HCT116 (cell line): Measurements from ENCODE around the gene PIGO. TPM values are rescaled to one million over a fixed set of nuclear protein-coding genes. Genes with fewer than 3 reads are reported as not detected.

ENCODE experiments used
- ATAC-seq: fragments of 200-7000 bp; cut with Tn5 transposase; 2 replicates; pipeline ENCODE4 v1.9.1; 2020; ENCODE audit warnings: mild to moderate bottlenecking, moderate library complexity
- BruUV-seq: library from RNA; stranded (reverse); fragments of 400-500 nt; replicated peaks from 2 replicates; lab custom pipeline; 2021; lab: Mats Ljungman, UMichigan
- CTCF ChIA-PET: fragments of 300-600 bp; sonication (Branson Sonifier 250); formaldehyde crosslinking; loops from one replicate; lab custom pipeline; 2021; ENCODE audit warnings: antibody characterized with exemption; lab: Charles Lee
- POLR2A ChIA-PET: fragments of 300-600, 350-600 bp; sonication (Branson Sonifier 250); formaldehyde crosslinking; loops from one replicate; lab custom pipeline; 2021; ENCODE audit warnings: antibody characterized with exemption; lab: Charles Lee
- RAD21 ChIA-PET, 2 experiments: fragments of 300-600 bp; sonication (Branson Sonifier 250); formaldehyde crosslinking; loops; one replicate each; lab custom pipeline; 2023; ENCODE audit warnings: low total read pairs in 2 of 2; ENCODE audit not compliant: uncharacterized antibody in 2 of 2, unreplicated experiment in 2 of 2, low non-redundant PET in 1 of 2; lab: Charles Lee
- DNase-seq: peaks from one replicate; pipeline ENCODE4 v3.0.0-alpha.2; 2010; ENCODE audit warnings: low read depth, low spot score
- H2AFZ ChIP-seq: fragments of 200-600 bp; shearing (Covaris generic), sonication (generic); 2 replicates; pipeline ENCODE4 v1.6.1; 2017; ENCODE audit warnings: low read depth, mixed run types, mixed read lengths, antibody characterized with exemption, low read length; ENCODE audit not compliant: poor library complexity, severe bottlenecking
- H3K27ac ChIP-seq: 2 replicates; pipeline ENCODE4 v1.5.1; 2012; ENCODE audit warnings: low read depth, low read length
- H3K27me3 ChIP-seq: fragments of 200-600 bp; sonication (generic); 2 replicates; pipeline ENCODE4 v1.6.1; 2016; ENCODE audit warnings: mixed run types, low read length, mixed read lengths; ENCODE audit not compliant: insufficient read depth
- H3K36me3 ChIP-seq, 2 experiments: fragments of 200-500 bp in 1 of 2; fragments of 200-600 bp in 1 of 2; sonication (Bioruptor generic) in 1 of 2; sonication (generic) in 1 of 2; 2 replicates each; pipeline versions ENCODE4 v1.5.1 to v1.6.1; 2014 to 2016; ENCODE audit warnings: low read length in 2 of 2, inconsistent platforms in 1 of 2, mixed read lengths in 1 of 2, mixed run types in 1 of 2; ENCODE audit not compliant: insufficient read depth in 2 of 2, control insufficient read depth in 1 of 2
- H3K4me1 ChIP-seq, 2 experiments: fragments of 200-600 bp in 1 of 2; sonication (generic) in 1 of 2; 2 replicates each; pipeline versions ENCODE4 v1.5.1 to v1.6.1; 2012 to 2017; ENCODE audit warnings: low read length in 2 of 2, inconsistent platforms in 1 of 2, mild to moderate bottlenecking in 1 of 2, mixed read lengths in 1 of 2, mixed run types in 1 of 2, moderate library complexity in 1 of 2; ENCODE audit not compliant: insufficient read depth in 2 of 2, control insufficient read depth in 1 of 2
- H3K4me2 ChIP-seq: fragments of 200-600 bp; sonication (generic); 2 replicates; pipeline ENCODE4 v1.6.1; 2017; ENCODE audit warnings: mixed run types, low read length, mixed read lengths
- H3K4me3 ChIP-seq, 2 experiments: fragments of 200-600 bp in 1 of 2; sonication (generic) in 1 of 2; replicated peaks in 1 of 2; 2 replicates each; pipeline ENCODE4 v1.5.1; 2011 to 2016; ENCODE audit warnings: low read length in 2 of 2, control low read depth in 1 of 2, low read depth in 1 of 2, mild to moderate bottlenecking in 1 of 2, mixed read lengths in 1 of 2, mixed run types in 1 of 2
- H3K79me2 ChIP-seq: fragments of 200-600 bp; sonication (generic); 2 replicates; pipeline ENCODE4 v1.6.1; 2017; ENCODE audit warnings: mild to moderate bottlenecking, mixed run types, low read length, moderate library complexity, mixed read lengths; ENCODE audit not compliant: insufficient read depth
- H3K9ac ChIP-seq: fragments of 200-600 bp; sonication (generic); 2 replicates; pipeline ENCODE4 v1.6.1; 2016; ENCODE audit warnings: low read length, mixed read lengths
- H3K9me2 ChIP-seq: fragments of 200-600 bp; sonication (generic), shearing (Covaris generic); 2 replicates; pipeline ENCODE4 v1.6.1; 2017; ENCODE audit warnings: mixed run types, mild to moderate bottlenecking, moderate library complexity; ENCODE audit not compliant: insufficient read depth
- H3K9me3 ChIP-seq, 2 experiments: fragments of 200-500 bp in 1 of 2; fragments of 200-600 bp in 1 of 2; sonication (Bioruptor generic) in 1 of 2; sonication (generic) in 1 of 2; 2 replicates each; pipeline ENCODE4 v1.6.1; 2014 to 2017; ENCODE audit warnings: low read length in 2 of 2, mixed read lengths in 2 of 2, inconsistent platforms in 1 of 2, low read depth in 1 of 2, mild to moderate bottlenecking in 1 of 2, mixed run types in 1 of 2, moderate library complexity in 1 of 2; ENCODE audit not compliant: control insufficient read depth in 1 of 2, insufficient read depth in 1 of 2
- H4K20me1 ChIP-seq: fragments of 200-600 bp; sonication (generic), shearing (Covaris generic); 2 replicates; pipeline ENCODE4 v1.6.1; 2017; ENCODE audit warnings: mixed run types, mild to moderate bottlenecking, moderate library complexity; ENCODE audit not compliant: insufficient read depth
- CTCF ChIP-seq, 3 experiments: fragments of 200-600 bp in 1 of 3; sonication (generic) in 1 of 3; IDR thresholded peaks in 2 of 3; conservative IDR thresholded peaks in 1 of 3; 2 replicates each; pipeline ENCODE4 v1.5.1; 2012 to 2017; ENCODE audit warnings: low read depth in 2 of 3, low read length in 2 of 3, antibody characterized with exemption in 1 of 3, borderline replicate concordance in 1 of 3, control low read depth in 1 of 3, mild to moderate bottlenecking in 1 of 3, mixed read lengths in 1 of 3, mixed run types in 1 of 3, moderate library complexity in 1 of 3; ENCODE audit not compliant: insufficient read depth in 1 of 3
- EZH2phosphoT487 ChIP-seq: fragments of 200-600 bp; IDR thresholded peaks from 2 replicates; pipeline ENCODE4 v1.6.1; 2018; ENCODE audit warnings: antibody characterized with exemption, borderline replicate concordance
- RAD21 ChIP-seq: IDR thresholded peaks from 2 replicates; pipeline ENCODE4 v1.6.1; 2012; ENCODE audit warnings: low read depth, mild to moderate bottlenecking
- SP1 ChIP-seq: IDR thresholded peaks from 2 replicates; pipeline ENCODE4 v1.6.1; 2012; ENCODE audit warnings: low read depth
- intact Hi-C: fragments of 100-400 bp; cut with micrococcal nuclease; formaldehyde crosslinking; loops from 2 replicates; pipeline ENCODE4 v1.10.0; 2022
- total RNA-seq: library from RNA; stranded (reverse); gene quantifications from one replicate; pipeline ENCODE4 v1.2.1, GENCODE V29; 2021; ENCODE audit not compliant: unreplicated experiment

Gene PIGO
- total RNA-seq, 1 experiment from 2014 or later = 24.0 TPM

- TF ChIP-seq CTCF (IDR thresholded peaks at IDR 0.05 in 2 of 3, conservative IDR thresholded peaks at IDR 0.05 in 1 of 3; ENCODE audit: borderline replicate concordance in 1 of 3, insufficient read depth in 1 of 3, low read depth in 2 of 3, low read length in 2 of 3) (no peak), EZH2phosphoT487 (no peak)
Measured at GRCh38 chr9:35069020-35069419, 27.4 kb downstream of the PIGO start (continued).

- intact Hi-C loops = no loop called here
- Histone ChIP-seq H3K9ac (no peak overlapping the region), H3K79me2 (peaks cover 96% of the 10 kb centered on the region), H3K27ac (no peak overlapping the region), H2AFZ (no peak overlapping the region), H3K9me2 (no peaks in the 10 kb centered on the region), H3K4me2 (no peak overlapping the region), H3K27me3 (no peaks in the 10 kb centered on the region), H3K4me3 (no peak overlapping the region), H3K9me3 (no peaks in the 10 kb centered on the region), H4K20me1 (peaks cover 25% of the 10 kb centered on the region; the same call in 1 of the 2 replicates), H3K4me1 (peaks cover 6 to 14% of the 10 kb centered on the region in 2 experiments; a peak in 3 of 4 replicates), H3K36me3 (peaks cover 58 to 79% of the 10 kb centered on the region in 2 experiments)
- ChIA-PET RAD21 (no interaction called here), CTCF (interaction anchor here (1.2 kb wide), 1 partner anchor 16 kb away, joined by 4 read pairs; no protein-coding TSS in a partner anchor), POLR2A (no interaction called here)
- no TSS peak for BruUV-seq
- no peak for DNase-seq
- no peak for ATAC-seq
- TF ChIP-seq RAD21 (no peak), SP1 (no peak)
- TF ChIP-seq, all 23 proteins: peak for 0
Measured at GRCh38 chr9:35067056-35067455, 29.3 kb downstream of the PIGO start.
